NB4 (cell line): ENCODE results near the gene MRPL38.

Experiments used
- CTCF ChIP-seq: IDR thresholded peaks from one replicate; pipeline ENCODE4 v1.5.1; 2012; ENCODE audit warnings: low read depth, low read length
- POLR2A ChIP-seq: IDR thresholded peaks from 2 replicates; pipeline ENCODE4 v1.6.1; 2011; ENCODE audit warnings: mild to moderate bottlenecking; ENCODE audit not compliant: insufficient read length; ENCODE audit errors: extremely low read depth

GRCh38 chr17:75854881-75855309 lies 49.8 kb downstream of the MRPL38 start:
- TF ChIP-seq CTCF (no peak), POLR2A (no peak)
